Vagina (tissue), 2 donors: ENCODE results near the gene CNTNAP5.

ENCODE experiments used
- CTCF ChIP-seq, 3 experiments: fragments of 450-650 bp in 2 of 3; fragments of 200-600 bp in 1 of 3; sonication (generic) in 1 of 3; IDR thresholded peaks; one replicate each; pipeline ENCODE4 v1.5.1; 2017 to 2019; ENCODE audit warnings: antibody characterized with exemption in 3 of 3, mild to moderate bottlenecking in 2 of 3, moderate library complexity in 2 of 3
- POLR2AphosphoS5 ChIP-seq, 2 donors: sonication (generic); formaldehyde crosslinking; IDR thresholded peaks; one replicate each; pipeline ENCODE4 v1.9.0; 2017; ENCODE audit warnings: antibody characterized with exemption in 2 of 2, mild to moderate bottlenecking in 2 of 2, low read depth in 1 of 2; ENCODE audit not compliant: insufficient read depth in 1 of 2

- no peak for TF ChIP-seq POLR2AphosphoS5 (IDR thresholded peaks at IDR 0.05; ENCODE audit: insufficient read depth in 1 of 2, low read depth in 1 of 2)
- TF ChIP-seq CTCF (IDR thresholded peaks at IDR 0.05), result no peak
Observed at GRCh38 chr2:124832521-124832920, 807.4 kb downstream of the CNTNAP5 start.
